HCT116 (cell line): Measurements from ENCODE around the gene GPR150.

Experiments used
- ATF3 ChIP-seq: IDR thresholded peaks from 2 replicates; pipeline ENCODE4 v1.6.1; 2012
- CBX3 ChIP-seq: IDR thresholded peaks from 2 replicates; pipeline ENCODE4 v1.6.1; 2012; ENCODE audit warnings: low read depth
- CTCF ChIP-seq, 3 experiments: fragments of 200-600 bp in 1 of 3; sonication (generic) in 1 of 3; IDR thresholded peaks in 2 of 3; conservative IDR thresholded peaks in 1 of 3; 2 replicates each; pipeline ENCODE4 v1.5.1; 2012 to 2017; ENCODE audit warnings: low read depth in 2 of 3, low read length in 2 of 3, antibody characterized with exemption in 1 of 3, borderline replicate concordance in 1 of 3, control low read depth in 1 of 3, mild to moderate bottlenecking in 1 of 3, mixed read lengths in 1 of 3, mixed run types in 1 of 3, moderate library complexity in 1 of 3; ENCODE audit not compliant: insufficient read depth in 1 of 3
- ELF1 ChIP-seq: IDR thresholded peaks from 2 replicates; pipeline ENCODE4 v1.6.1; 2012; ENCODE audit warnings: low read depth, borderline replicate concordance
- EZH2 ChIP-seq: fragments of 200-600 bp; sonication (generic); IDR thresholded peaks from 2 replicates; pipeline ENCODE4 v1.6.1; 2017; ENCODE audit warnings: antibody characterized with exemption, mixed run types
- MAX ChIP-seq: IDR thresholded peaks from 2 replicates; pipeline ENCODE4 v1.6.1; 2012
- POLR2A ChIP-seq: IDR thresholded peaks from 2 replicates; pipeline ENCODE4 v1.7.0; 2011; ENCODE audit warnings: borderline replicate concordance; ENCODE audit not compliant: insufficient read depth, insufficient read length; ENCODE audit errors: extremely low read depth
- POLR2AphosphoS5 ChIP-seq: IDR thresholded peaks from 2 replicates; pipeline ENCODE4 v1.6.1; 2011; ENCODE audit warnings: mild to moderate bottlenecking, low read depth, low read length, moderate library complexity
- RAD21 ChIP-seq: IDR thresholded peaks from 2 replicates; pipeline ENCODE4 v1.6.1; 2012; ENCODE audit warnings: low read depth, mild to moderate bottlenecking
- REST ChIP-seq: IDR thresholded peaks from 2 replicates; pipeline ENCODE4 v1.6.1; 2012; ENCODE audit warnings: low read depth
- SRF ChIP-seq: IDR thresholded peaks from 2 replicates; pipeline ENCODE4 v1.6.1; 2012; ENCODE audit warnings: low read depth
- YY1 ChIP-seq: IDR thresholded peaks from 2 replicates; pipeline ENCODE4 v1.6.1; 2011; ENCODE audit warnings: low read length, low read depth, moderate library complexity, mild to moderate bottlenecking; ENCODE audit not compliant: insufficient replicate concordance; ENCODE audit errors: extremely low read depth
- ZNF274 ChIP-seq: fragments of 200-500 bp; sonication (Bioruptor generic); IDR thresholded peaks from 2 replicates; pipeline ENCODE4 v1.6.1; 2014; ENCODE audit warnings: mild to moderate bottlenecking, low read depth, low read length, inconsistent platforms

GRCh38 chr5:95620870-95621838, 1.3 kb downstream of the GPR150 start:
- TF ChIP-seq ELF1, result no peak
- no peak for TF ChIP-seq CTCF (IDR thresholded peaks at IDR 0.05 in 2 of 3, conservative IDR thresholded peaks at IDR 0.05 in 1 of 3; ENCODE audit: borderline replicate concordance in 1 of 3, insufficient read depth in 1 of 3, low read depth in 2 of 3, low read length in 2 of 3)
- no peak for TF ChIP-seq REST
- TF ChIP-seq SRF, result no peak
- no peak for TF ChIP-seq RAD21
- no peak for TF ChIP-seq MAX
- no peak for TF ChIP-seq ZNF274
- no peak for TF ChIP-seq YY1
- no peak for TF ChIP-seq ATF3
- TF ChIP-seq EZH2, result no peak
- no peak for TF ChIP-seq POLR2AphosphoS5
- no peak for TF ChIP-seq POLR2A
- no peak for TF ChIP-seq CBX3
